Fibroblast of lung (primary cell): ENCODE data around the gene NCOA5. TPM values are rescaled to one million over a fixed set of nuclear protein-coding genes. Genes with fewer than 3 reads are reported as not detected.
A peak's percentile ranks its signal among the peaks of the same experiment; 100 is the strongest.

Experiments
- DNase-seq, 2 donors: peaks; one replicate each; pipeline versions ENCODE4 v3.0.0 to v3.0.0-alpha.2; 2010; ENCODE audit warnings: low read depth in 2 of 2
- H2AFZ ChIP-seq: 2 replicates; pipeline ENCODE4 v1.5.1; 2012; ENCODE audit warnings: low read length, control low read depth, inconsistent platforms
- H3K27ac ChIP-seq: 2 replicates; pipeline ENCODE4 v1.5.1; 2011; ENCODE audit warnings: low read length, control low read depth; ENCODE audit not compliant: insufficient read depth
- H3K27me3 ChIP-seq: 2 replicates; pipeline ENCODE4 v1.5.1; 2011; ENCODE audit warnings: mild to moderate bottlenecking, low read length; ENCODE audit not compliant: control insufficient read depth, insufficient read depth
- H3K36me3 ChIP-seq: 2 replicates; pipeline ENCODE4 v1.5.1; 2011; ENCODE audit warnings: low read length; ENCODE audit not compliant: control insufficient read depth, insufficient read depth
- H3K4me1 ChIP-seq: 2 replicates; pipeline ENCODE4 v1.5.1; 2011; ENCODE audit warnings: low read length; ENCODE audit not compliant: control insufficient read depth, insufficient read depth; ENCODE audit errors: extremely low read depth
- H3K4me2 ChIP-seq: 2 replicates; pipeline ENCODE4 v1.5.1; 2011; ENCODE audit warnings: low read length, control low read depth; ENCODE audit not compliant: insufficient read depth; ENCODE audit errors: extremely low read depth
- H3K4me3 ChIP-seq, 4 experiments: fragments of 200-600 bp in 1 of 4; sonication (generic) in 1 of 4; replicated peaks in 1 of 4; 2 replicates each; pipeline ENCODE4 v1.5.1; 2011 to 2016; ENCODE audit warnings: low read length in 4 of 4, low read depth in 3 of 4, mild to moderate bottlenecking in 3 of 4, control low read depth in 2 of 4, inconsistent platforms in 1 of 4, mixed read lengths in 1 of 4; ENCODE audit not compliant: insufficient read depth in 1 of 4; ENCODE audit errors: control extremely low read depth in 1 of 4
- H3K79me2 ChIP-seq: 2 replicates; pipeline ENCODE4 v1.5.1; 2012; ENCODE audit warnings: mild to moderate bottlenecking, low read length, inconsistent platforms; ENCODE audit not compliant: control insufficient read depth, insufficient read depth
- H3K9ac ChIP-seq: 2 replicates; pipeline ENCODE4 v1.5.1; 2011; ENCODE audit warnings: mild to moderate bottlenecking, low read length, control low read depth; ENCODE audit not compliant: insufficient read depth
- H3K9me3 ChIP-seq: 2 replicates; pipeline ENCODE4 v1.5.1; 2012; ENCODE audit warnings: low read depth, low read length; ENCODE audit not compliant: control insufficient read depth, insufficient read depth
- H4K20me1 ChIP-seq: 2 replicates; pipeline ENCODE4 v1.5.1; 2011; ENCODE audit warnings: low read length; ENCODE audit not compliant: control insufficient read depth, insufficient read depth; ENCODE audit errors: extremely low read depth
- CTCF ChIP-seq, 2 donors: IDR thresholded peaks in 1 of 2; conservative IDR thresholded peaks in 1 of 2; 1 replicate in 1 of 2; 2 replicates in 1 of 2; pipeline ENCODE4 v1.5.1; 2011 to 2012; ENCODE audit warnings: low read length in 2 of 2, control low read depth in 1 of 2, inconsistent platforms in 1 of 2, low read depth in 1 of 2, mild to moderate bottlenecking in 1 of 2
- EZH2 ChIP-seq: IDR thresholded peaks from 2 replicates; pipeline ENCODE4 v1.5.1; 2012; ENCODE audit warnings: low read length, control low read depth, mild to moderate bottlenecking; ENCODE audit errors: missing control alignments
- polyA plus RNA-seq, 2 donors: library from polyadenylated mRNA; depleted of rRNA in 1 of 2; stranded (reverse) in 1 of 2; unstranded in 1 of 2; fragments of >200 nt; gene quantifications; 2 replicates each; pipeline ENCODE4 v1.2.1, GENCODE V29; 2011 to 2012; ENCODE audit warnings: missing spikeins in 1 of 2
- total RNA-seq: library from RNA; depleted of rRNA; stranded (reverse); fragments of >200 nt; gene quantifications from 2 replicates; pipeline ENCODE4 v1.2.1, GENCODE V29; 2014

The NCOA5 gene
- total and polyA plus RNA-seq, 2 donors (not counting 1 experiment from before 2014, with no cell fraction given), result 8.1 to 18.0 TPM

- H3K4me1 ChIP-seq, result peaks cover 2% of the 10 kb centered on the region
- no peak for TF ChIP-seq CTCF (conservative IDR thresholded peaks at IDR 0.05 in 1 of 2, IDR thresholded peaks at IDR 0.05 in 1 of 2; ENCODE audit: low read depth in 1 of 2, low read length in 2 of 2)
- TF ChIP-seq EZH2, result no peak
- H3K36me3 ChIP-seq, result peaks cover 11% of the 10 kb centered on the region
- H3K27ac ChIP-seq, result no peak overlapping the region
- no peak overlapping the region for H3K4me2 ChIP-seq
- no peaks in the 10 kb centered on the region for H4K20me1 ChIP-seq
- no peak overlapping the region for H3K4me3 ChIP-seq
- H3K79me2 ChIP-seq, result no peaks in the 10 kb centered on the region
- H3K27me3 ChIP-seq, result no peaks in the 10 kb centered on the region
- no peak for DNase-seq
- H3K9me3 ChIP-seq, result no peaks in the 10 kb centered on the region
- H3K9ac ChIP-seq, result no peak overlapping the region
- no peak overlapping the region for H2AFZ ChIP-seq
Observed at GRCh38 chr20:46060975-46061374, 28.8 kb downstream of the NCOA5 start.

- no peaks in the 10 kb centered on the region for H4K20me1 ChIP-seq
- TF ChIP-seq EZH2 (no peak), CTCF (conservative IDR thresholded peaks at IDR 0.05 in 1 of 2, IDR thresholded peaks at IDR 0.05 in 1 of 2; ENCODE audit: low read depth in 1 of 2, low read length in 2 of 2) (no peak)
Observed at GRCh38 chr20:46060301-46060881, 29.4 kb downstream of the NCOA5 start.

GRCh38 chr20:46058599-46059281 is 31.0 kb downstream of the NCOA5 start:
- H3K27ac ChIP-seq, result no peak overlapping the region
- peaks cover 7% of the 10 kb centered on the region for H3K36me3 ChIP-seq
- TF ChIP-seq CTCF (conservative IDR thresholded peaks at IDR 0.05 in 1 of 2, IDR thresholded peaks at IDR 0.05 in 1 of 2; ENCODE audit: low read depth in 1 of 2, low read length in 2 of 2), result no peak
- no peak for TF ChIP-seq EZH2
- no peak overlapping the region for H3K9ac ChIP-seq
- H3K4me1 ChIP-seq, result peaks cover 2% of the 10 kb centered on the region
- peak overlapping the region; percentile 75 for H3K4me2 ChIP-seq
- no peaks in the 10 kb centered on the region for H3K27me3 ChIP-seq
- no peaks in the 10 kb centered on the region for H4K20me1 ChIP-seq
- no peaks in the 10 kb centered on the region for H3K9me3 ChIP-seq
- DNase-seq, result no peak
- H3K4me3 ChIP-seq, result peak overlapping the region in 3 of 4 experiments; percentile 31 to 55 (median 42)
- no peaks in the 10 kb centered on the region for H3K79me2 ChIP-seq
- no peak overlapping the region for H2AFZ ChIP-seq

More at GRCh38 chr20:46060301-46060881, 29.4 kb downstream of the NCOA5 start:
- H3K4me3 ChIP-seq, result no peak overlapping the region
- H2AFZ ChIP-seq, result no peak overlapping the region
- peaks cover 2% of the 10 kb centered on the region for H3K4me1 ChIP-seq
- no peak overlapping the region for H3K4me2 ChIP-seq
- H3K36me3 ChIP-seq, result peaks cover 11% of the 10 kb centered on the region
- no peak overlapping the region for H3K9ac ChIP-seq
- no peaks in the 10 kb centered on the region for H3K27me3 ChIP-seq
- H3K9me3 ChIP-seq, result no peaks in the 10 kb centered on the region
- no peaks in the 10 kb centered on the region for H3K79me2 ChIP-seq
- H3K27ac ChIP-seq, result no peak overlapping the region
- DNase-seq, result no peak
